ENCODE results near the gene MSH3. TPM values are rescaled to one million over a fixed set of nuclear protein-coding genes. Genes with fewer than 3 reads are reported as not detected.

MSH3 gene
- total RNA-seq, 1 experiment from 2014 or later = 17.2 TPM

DNA sequence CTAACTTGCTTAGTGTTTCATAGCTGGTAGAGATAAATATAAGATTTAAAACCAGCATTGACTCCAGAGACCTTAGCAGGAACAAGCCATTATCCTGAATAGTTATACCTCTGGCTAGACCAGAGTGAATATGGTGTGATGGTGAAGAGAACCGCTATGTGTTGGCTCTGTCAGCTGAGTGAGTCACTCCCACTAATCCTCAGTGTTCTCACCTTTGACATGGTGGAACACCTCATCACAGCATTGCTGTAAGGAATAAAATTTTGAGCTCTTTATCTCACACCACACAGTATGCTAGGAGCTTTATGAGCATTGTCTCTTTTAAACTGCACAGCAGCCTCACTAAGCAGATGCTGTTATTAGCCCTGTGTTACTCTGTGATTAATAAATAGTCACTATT is 91.0 kb downstream of the MSH3 start:
- TF ChIP-seq, protein P1, sequence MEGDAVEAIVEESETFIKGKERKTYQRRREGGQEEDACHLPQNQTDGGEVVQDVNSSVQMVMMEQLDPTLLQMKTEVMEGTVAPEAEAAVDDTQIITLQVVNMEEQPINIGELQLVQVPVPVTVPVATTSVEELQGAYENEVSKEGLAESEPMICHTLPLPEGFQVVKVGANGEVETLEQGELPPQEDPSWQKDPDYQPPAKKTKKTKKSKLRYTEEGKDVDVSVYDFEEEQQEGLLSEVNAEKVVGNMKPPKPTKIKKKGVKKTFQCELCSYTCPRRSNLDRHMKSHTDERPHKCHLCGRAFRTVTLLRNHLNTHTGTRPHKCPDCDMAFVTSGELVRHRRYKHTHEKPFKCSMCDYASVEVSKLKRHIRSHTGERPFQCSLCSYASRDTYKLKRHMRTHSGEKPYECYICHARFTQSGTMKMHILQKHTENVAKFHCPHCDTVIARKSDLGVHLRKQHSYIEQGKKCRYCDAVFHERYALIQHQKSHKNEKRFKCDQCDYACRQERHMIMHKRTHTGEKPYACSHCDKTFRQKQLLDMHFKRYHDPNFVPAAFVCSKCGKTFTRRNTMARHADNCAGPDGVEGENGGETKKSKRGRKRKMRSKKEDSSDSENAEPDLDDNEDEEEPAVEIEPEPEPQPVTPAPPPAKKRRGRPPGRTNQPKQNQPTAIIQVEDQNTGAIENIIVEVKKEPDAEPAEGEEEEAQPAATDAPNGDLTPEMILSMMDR (IDR thresholded peaks at IDR 0.05; ENCODE audit: unreplicated experiment) = no peak
- no TSS peak for BruUV-seq (replicated peaks)
- Mint-ChIP-seq H3K27me3 (ENCODE audit: unreplicated experiment) (no peaks in the 10 kb centered on the region), H3K27ac (ENCODE audit: unreplicated experiment) (no peak overlapping the region), H3K36me3 (ENCODE audit: insufficient read depth, unreplicated experiment) (no peaks in the 10 kb centered on the region), H3K4me1 (ENCODE audit: low read depth, unreplicated experiment) (no peaks in the 10 kb centered on the region), H3K9me3 (ENCODE audit: low read depth, unreplicated experiment) (no peaks in the 10 kb centered on the region), H3K4me3 (ENCODE audit: low read depth, unreplicated experiment) (no peak overlapping the region)
- DNase-seq = no peak
- intact Hi-C loops (cut with micrococcal nuclease; ENCODE audit: unreplicated experiment) = no loop called here
- CTCF ChIA-PET = interaction anchor here (0.6 kb wide), 1 partner anchor 1183 kb away, joined by 3 read pairs; no protein-coding TSS in a partner anchor

DNA sequence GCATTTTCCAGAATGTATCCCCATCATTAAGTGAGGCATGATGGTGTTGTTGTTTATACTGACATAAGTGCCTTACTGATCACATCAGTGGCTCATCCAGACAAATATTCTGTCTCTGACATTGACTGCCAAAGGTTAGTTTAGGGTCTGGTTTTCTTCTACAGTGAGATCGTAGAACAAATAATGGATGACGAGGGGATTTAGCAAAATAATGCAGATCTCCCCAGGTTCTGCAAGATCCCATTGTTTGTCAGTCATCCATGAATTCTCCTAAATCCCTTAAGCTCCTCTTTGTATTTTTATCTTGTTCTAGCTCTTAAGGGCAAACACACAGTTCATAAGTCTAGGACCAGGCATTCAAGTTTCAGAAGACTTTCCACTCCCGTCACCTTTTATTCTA is 93.5 kb downstream of the MSH3 start:
- TF ChIP-seq, protein P1 (IDR thresholded peaks at IDR 0.05; ENCODE audit: unreplicated experiment) = no peak
- Mint-ChIP-seq H3K27ac (ENCODE audit: unreplicated experiment) (no peak overlapping the region), H3K4me1 (ENCODE audit: low read depth, unreplicated experiment) (no peaks in the 10 kb centered on the region), H3K36me3 (ENCODE audit: insufficient read depth, unreplicated experiment) (no peaks in the 10 kb centered on the region), H3K9me3 (ENCODE audit: low read depth, unreplicated experiment) (no peaks in the 10 kb centered on the region), H3K4me3 (ENCODE audit: low read depth, unreplicated experiment) (no peak overlapping the region), H3K27me3 (ENCODE audit: unreplicated experiment) (no peaks in the 10 kb centered on the region)
- no TSS peak for BruUV-seq (replicated peaks)
- DNase-seq = no peak
- CTCF ChIA-PET = no interaction called here
- intact Hi-C loops (cut with micrococcal nuclease; ENCODE audit: unreplicated experiment) = no loop called here

DNA sequence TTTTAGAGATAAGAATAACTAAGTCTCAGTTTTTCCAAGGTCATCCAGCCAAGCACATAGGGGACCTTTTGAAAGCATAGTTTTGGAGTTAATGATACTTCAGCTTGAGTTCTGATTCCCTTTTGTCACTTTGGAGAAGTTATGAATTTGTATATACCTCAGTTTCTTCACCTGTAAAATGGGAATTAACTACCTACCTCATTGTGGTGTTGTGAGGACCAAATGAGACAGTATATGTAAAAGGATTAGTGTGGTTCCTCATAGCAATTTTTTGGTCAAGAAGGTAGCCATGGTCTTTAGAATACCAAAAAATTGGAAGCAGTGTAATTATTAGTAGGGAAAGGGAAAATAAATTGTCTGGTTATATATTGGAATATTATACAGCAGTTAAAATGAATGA is 98.0 kb downstream of the MSH3 start:
- no peaks in the 10 kb centered on the region for H3K27me3 Mint-ChIP-seq (ENCODE audit: unreplicated experiment)
- no peaks in the 10 kb centered on the region for H3K4me1 Mint-ChIP-seq (ENCODE audit: low read depth, unreplicated experiment)
- no peak overlapping the region for H3K27ac Mint-ChIP-seq (ENCODE audit: unreplicated experiment)
- CTCF ChIA-PET = interaction anchor here (0.6 kb wide), 1 partner anchor 26 kb away, joined by 4 read pairs; no protein-coding TSS in a partner anchor
- DNase-seq = no peak
- TF ChIP-seq, protein P1 (IDR thresholded peaks at IDR 0.05; ENCODE audit: unreplicated experiment) = no peak
- H3K36me3 Mint-ChIP-seq (ENCODE audit: insufficient read depth, unreplicated experiment) = no peaks in the 10 kb centered on the region
- BruUV-seq (replicated peaks) = no TSS peak
- no peak overlapping the region for H3K4me3 Mint-ChIP-seq (ENCODE audit: low read depth, unreplicated experiment)
- intact Hi-C loops (cut with micrococcal nuclease; ENCODE audit: unreplicated experiment) = no loop called here
- no peaks in the 10 kb centered on the region for H3K9me3 Mint-ChIP-seq (ENCODE audit: low read depth, unreplicated experiment)

DNA sequence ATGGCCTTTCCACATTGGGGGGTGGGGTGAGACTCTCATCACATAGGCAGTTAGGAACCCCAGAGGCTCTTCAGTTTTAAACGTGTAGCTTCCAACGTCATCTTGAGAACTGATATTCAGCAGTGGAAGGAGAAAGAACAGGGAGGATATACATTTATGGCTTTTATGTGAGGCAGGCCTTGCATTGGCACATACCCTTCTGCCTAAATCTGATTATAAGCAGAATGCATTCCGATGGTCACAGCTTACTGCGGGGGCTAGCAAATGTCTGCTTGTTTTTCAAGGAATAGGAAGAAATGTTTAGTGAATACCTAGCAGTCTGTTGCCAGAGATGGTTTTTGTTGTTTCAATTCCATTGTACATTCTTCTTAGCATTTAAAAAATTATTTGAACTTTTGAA is 99.3 kb downstream of the MSH3 start:
- BruUV-seq (replicated peaks) = no TSS peak
- no peaks in the 10 kb centered on the region for H3K9me3 Mint-ChIP-seq (ENCODE audit: low read depth, unreplicated experiment)
- intact Hi-C loops (cut with micrococcal nuclease; ENCODE audit: unreplicated experiment) = no loop called here
- no peak for DNase-seq
- no peaks in the 10 kb centered on the region for H3K27me3 Mint-ChIP-seq (ENCODE audit: unreplicated experiment)
- H3K36me3 Mint-ChIP-seq (ENCODE audit: insufficient read depth, unreplicated experiment) = no peaks in the 10 kb centered on the region
- CTCF ChIA-PET = no interaction called here
- no peaks in the 10 kb centered on the region for H3K4me1 Mint-ChIP-seq (ENCODE audit: low read depth, unreplicated experiment)
- TF ChIP-seq, protein P1 (IDR thresholded peaks at IDR 0.05; ENCODE audit: unreplicated experiment) = no peak
- H3K27ac Mint-ChIP-seq (ENCODE audit: unreplicated experiment) = no peak overlapping the region
- H3K4me3 Mint-ChIP-seq (ENCODE audit: low read depth, unreplicated experiment) = no peak overlapping the region

Measured in Calu3 (cell line).